Measurements from ENCODE around the gene NPIPA1. TPM values are rescaled to one million over a fixed set of nuclear protein-coding genes. Genes with fewer than 3 reads are reported as not detected.

The NPIPA1 gene
- total and polyA plus RNA-seq, 2 experiments from 2014 or later: 40.3 to 60.9 TPM

DNA sequence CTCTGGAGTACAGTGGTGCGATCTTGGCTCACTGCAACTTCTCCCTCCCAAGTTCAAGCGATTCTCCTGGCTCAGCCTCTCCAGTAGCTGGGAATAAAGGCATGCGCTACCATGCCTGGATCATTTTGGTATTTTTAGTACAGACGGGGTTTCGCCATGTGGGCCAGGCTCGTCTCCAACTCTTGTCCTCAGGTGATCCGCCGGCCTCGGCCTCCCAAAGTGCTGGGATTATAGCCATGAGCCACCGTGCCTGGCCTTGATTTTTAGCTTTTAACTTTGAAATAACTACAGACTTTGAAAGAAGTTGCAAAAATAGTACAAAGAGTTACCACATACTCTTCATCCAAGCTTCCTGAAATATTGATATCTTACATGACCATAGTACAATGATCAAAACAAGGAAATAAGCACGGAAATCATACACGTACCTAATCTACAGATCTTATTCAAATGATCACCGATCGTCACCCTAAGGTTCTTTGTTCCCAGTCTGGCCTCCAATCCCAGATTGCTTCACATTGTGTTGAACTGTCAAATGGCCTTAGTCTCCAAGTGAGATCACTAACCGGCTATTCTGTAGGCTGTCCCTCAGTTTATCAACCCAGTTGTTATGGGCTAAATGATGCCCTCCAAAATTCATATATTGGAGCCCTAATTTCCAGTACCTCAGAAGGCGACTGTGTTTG lies 18.4 kb downstream of the NPIPA1 start:
- Histone ChIP-seq H3K9me3 (ENCODE audit: low read depth) (no peaks in the 10 kb centered on the region), H3K4me3 (no peak overlapping the region), H3K27ac (no peak overlapping the region), H3K4me1 (ENCODE audit: low read depth) (no peaks in the 10 kb centered on the region), H3K36me3 (no peaks in the 10 kb centered on the region), H3K27me3 (no peaks in the 10 kb centered on the region)
- TF ChIP-seq, protein P1, sequence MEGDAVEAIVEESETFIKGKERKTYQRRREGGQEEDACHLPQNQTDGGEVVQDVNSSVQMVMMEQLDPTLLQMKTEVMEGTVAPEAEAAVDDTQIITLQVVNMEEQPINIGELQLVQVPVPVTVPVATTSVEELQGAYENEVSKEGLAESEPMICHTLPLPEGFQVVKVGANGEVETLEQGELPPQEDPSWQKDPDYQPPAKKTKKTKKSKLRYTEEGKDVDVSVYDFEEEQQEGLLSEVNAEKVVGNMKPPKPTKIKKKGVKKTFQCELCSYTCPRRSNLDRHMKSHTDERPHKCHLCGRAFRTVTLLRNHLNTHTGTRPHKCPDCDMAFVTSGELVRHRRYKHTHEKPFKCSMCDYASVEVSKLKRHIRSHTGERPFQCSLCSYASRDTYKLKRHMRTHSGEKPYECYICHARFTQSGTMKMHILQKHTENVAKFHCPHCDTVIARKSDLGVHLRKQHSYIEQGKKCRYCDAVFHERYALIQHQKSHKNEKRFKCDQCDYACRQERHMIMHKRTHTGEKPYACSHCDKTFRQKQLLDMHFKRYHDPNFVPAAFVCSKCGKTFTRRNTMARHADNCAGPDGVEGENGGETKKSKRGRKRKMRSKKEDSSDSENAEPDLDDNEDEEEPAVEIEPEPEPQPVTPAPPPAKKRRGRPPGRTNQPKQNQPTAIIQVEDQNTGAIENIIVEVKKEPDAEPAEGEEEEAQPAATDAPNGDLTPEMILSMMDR (IDR thresholded peaks at IDR 0.05; ENCODE audit: low read depth, low read length): no peak
- DNase-seq (ENCODE audit: low read depth in 1 of 2, low spot score in 1 of 2): no peak

DNA sequence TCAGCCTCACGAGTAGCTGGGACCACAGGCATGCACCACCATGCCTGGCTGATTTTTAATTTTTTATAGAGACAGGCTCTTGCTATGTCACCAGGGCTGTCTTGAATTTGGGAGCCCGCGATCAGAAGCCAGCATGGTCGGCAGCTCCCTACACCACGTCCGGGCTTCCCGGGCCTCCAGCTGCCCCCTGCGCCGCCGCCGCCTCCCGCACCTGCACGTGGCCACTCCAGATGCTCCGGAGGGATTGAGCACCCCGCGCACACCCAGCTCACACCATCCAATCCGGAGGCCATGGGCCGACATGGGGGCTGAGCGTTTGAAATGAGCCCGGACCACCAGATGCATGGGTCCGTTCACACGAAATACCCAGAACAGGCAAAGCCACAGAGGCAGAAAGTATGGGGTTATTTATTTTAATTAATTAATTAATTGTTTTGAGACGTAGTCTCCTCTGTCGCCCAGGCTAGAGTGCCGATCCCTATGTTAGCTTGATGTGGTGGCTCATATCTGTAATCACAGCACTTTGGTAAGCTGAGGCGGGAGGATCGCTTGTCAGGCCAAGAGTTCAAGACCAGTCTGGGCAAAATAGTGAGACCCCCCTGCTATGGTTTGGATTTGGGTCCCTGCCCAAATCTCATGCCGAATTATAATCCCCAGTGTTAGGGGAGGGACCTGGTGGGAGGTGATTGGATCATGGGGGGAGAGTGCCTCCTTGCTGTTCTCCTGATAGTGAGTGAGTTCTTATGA lies 20.5 kb downstream of the NPIPA1 start:
- Histone ChIP-seq H3K27me3 (no peaks in the 10 kb centered on the region), H3K27ac (no peak overlapping the region), H3K9me3 (ENCODE audit: low read depth) (no peaks in the 10 kb centered on the region), H3K4me1 (ENCODE audit: low read depth) (no peaks in the 10 kb centered on the region), H3K4me3 (no peak overlapping the region), H3K36me3 (no peaks in the 10 kb centered on the region)
- TF ChIP-seq, protein P1 (IDR thresholded peaks at IDR 0.05; ENCODE audit: low read depth, low read length): no peak
- DNase-seq (ENCODE audit: low read depth in 1 of 2, low spot score in 1 of 2): no peak

DNA sequence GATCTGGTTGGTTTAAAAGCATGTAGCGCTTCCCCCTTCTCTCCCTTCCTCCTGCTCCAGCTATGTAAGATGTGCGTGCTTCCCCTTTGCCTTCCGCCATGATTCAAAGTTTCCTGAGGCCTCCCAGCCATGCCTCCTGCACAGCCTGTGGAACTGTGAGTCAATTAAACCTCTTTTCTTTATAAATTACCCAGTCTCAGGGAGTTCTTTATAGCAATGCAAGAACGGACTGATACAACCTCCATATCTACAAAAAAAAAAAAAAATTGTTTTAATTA lies 21.0 kb downstream of the NPIPA1 start:
- Histone ChIP-seq H3K27ac (no peak overlapping the region), H3K9me3 (ENCODE audit: low read depth) (no peaks in the 10 kb centered on the region), H3K36me3 (no peaks in the 10 kb centered on the region), H3K4me3 (no peak overlapping the region), H3K4me1 (ENCODE audit: low read depth) (no peaks in the 10 kb centered on the region), H3K27me3 (no peaks in the 10 kb centered on the region)
- TF ChIP-seq, protein P1 (IDR thresholded peaks at IDR 0.05; ENCODE audit: low read depth, low read length): no peak
- DNase-seq (ENCODE audit: low read depth in 1 of 2, low spot score in 1 of 2): no peak

DNA sequence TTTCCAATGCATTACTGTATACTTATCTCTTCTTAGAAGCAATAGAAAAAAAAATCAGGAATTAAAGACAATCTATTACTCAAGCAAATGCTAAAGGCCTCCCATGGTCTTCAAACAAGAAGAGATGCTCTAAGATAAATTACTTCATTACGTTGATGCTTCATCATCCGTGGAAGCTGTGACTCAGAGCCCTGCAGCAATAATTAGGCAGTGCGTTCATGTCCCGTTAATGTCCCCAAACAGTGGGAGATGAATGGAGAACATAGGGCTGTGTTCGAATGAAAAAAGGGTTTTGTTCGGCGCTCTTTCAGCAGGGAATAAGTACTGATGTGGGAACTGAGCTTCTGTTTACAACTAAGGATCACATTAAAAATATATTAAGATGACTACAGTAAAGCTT lies 21.7 kb downstream of the NPIPA1 start:
- Histone ChIP-seq H3K4me3 (no peak overlapping the region), H3K4me1 (ENCODE audit: low read depth) (no peaks in the 10 kb centered on the region), H3K9me3 (ENCODE audit: low read depth) (no peaks in the 10 kb centered on the region), H3K27me3 (no peaks in the 10 kb centered on the region), H3K36me3 (no peaks in the 10 kb centered on the region), H3K27ac (no peak overlapping the region)
- no peak for DNase-seq (ENCODE audit: low read depth in 1 of 2, low spot score in 1 of 2)
- TF ChIP-seq, protein P1 (IDR thresholded peaks at IDR 0.05; ENCODE audit: low read depth, low read length): no peak

DNA sequence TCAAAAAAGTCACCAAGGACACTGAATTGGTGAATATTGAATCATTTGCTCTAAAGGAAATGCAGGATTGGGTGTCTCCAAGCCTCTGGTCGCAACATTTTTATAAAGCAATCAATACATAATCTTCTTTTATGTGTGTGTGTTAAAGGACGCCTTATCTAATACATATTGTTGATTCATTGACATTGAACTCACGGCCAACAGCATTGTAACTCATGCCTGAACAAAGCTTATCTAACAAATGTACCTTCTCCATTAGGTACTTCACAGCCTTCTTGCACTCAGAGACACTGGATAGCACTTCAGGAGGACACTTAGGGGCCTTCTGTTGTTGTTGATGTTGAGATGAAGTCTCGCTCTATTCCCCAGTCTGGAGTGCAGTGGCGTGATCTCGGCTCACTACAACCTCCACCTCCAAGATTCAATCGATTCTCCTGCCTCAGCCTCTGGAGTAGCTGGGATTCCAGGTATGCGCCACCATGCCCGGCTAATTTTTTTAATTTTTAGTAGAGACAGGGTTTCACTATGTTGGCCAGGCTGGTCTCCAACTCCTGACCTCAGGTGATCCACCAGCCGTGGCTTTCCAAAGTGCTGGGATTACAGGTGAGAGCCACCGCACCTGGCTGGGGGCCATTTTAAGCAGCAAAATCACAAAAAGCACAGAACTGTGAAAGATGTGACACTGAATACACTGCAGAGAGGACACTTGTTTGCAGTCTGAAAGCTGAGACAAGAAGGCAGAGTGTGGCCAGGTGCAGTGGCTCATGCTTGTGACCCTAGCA lies 24.4 kb downstream of the NPIPA1 start:
- DNase-seq (ENCODE audit: low read depth in 1 of 2, low spot score in 1 of 2): no peak
- TF ChIP-seq, protein P1 (IDR thresholded peaks at IDR 0.05; ENCODE audit: low read depth, low read length): no peak

More for the DNA sequence above, 24.4 kb downstream of the NPIPA1 start:
- H3K27me3 ChIP-seq: no peaks in the 10 kb centered on the region
- H3K4me1 ChIP-seq (ENCODE audit: low read depth): no peaks in the 10 kb centered on the region
- H3K4me3 ChIP-seq: no peak overlapping the region
- no peaks in the 10 kb centered on the region for H3K9me3 ChIP-seq (ENCODE audit: low read depth)
- H3K27ac ChIP-seq: no peak overlapping the region
- H3K36me3 ChIP-seq: no peaks in the 10 kb centered on the region
